Activated T-cell treated with anti-CD3 and anti-CD28 coated beads, Interleukin-2, amount 50 U/mL, for 24 hours (primary cell): ENCODE data around the gene KRT80.

ENCODE experiments used
- DNase-seq: peaks from one replicate; pipeline ENCODE4 v3.0.0-alpha.2; 2020
- H3K27ac Mint-ChIP-seq: 2 replicates; pipeline ENCODE4 v1.8.0; 2020; ENCODE audit warnings: mild to moderate bottlenecking, mixed read lengths
- H3K27me3 Mint-ChIP-seq: 2 replicates; pipeline ENCODE4 v1.8.0; 2020; ENCODE audit warnings: mixed read lengths
- H3K36me3 Mint-ChIP-seq: 2 replicates; pipeline ENCODE4 v1.8.0; 2020; ENCODE audit warnings: low read depth, mixed read lengths
- H3K4me1 Mint-ChIP-seq: 2 replicates; pipeline ENCODE4 v1.8.0; 2020; ENCODE audit warnings: low read depth, mixed read lengths
- H3K4me3 Mint-ChIP-seq: 2 replicates; pipeline ENCODE4 v1.8.0; 2020; ENCODE audit warnings: mild to moderate bottlenecking, moderate library complexity, mixed read lengths
- H3K9me3 Mint-ChIP-seq: 2 replicates; pipeline ENCODE4 v1.8.0; 2020; ENCODE audit warnings: mixed read lengths

KRT80 gene

GRCh38 chr12:52122904-52123303 is 68.9 kb downstream of the KRT80 start:
- H3K27ac Mint-ChIP-seq = no peak overlapping the region
- H3K27me3 Mint-ChIP-seq = peaks cover 57% of the 10 kb centered on the region
- no peaks in the 10 kb centered on the region for H3K36me3 Mint-ChIP-seq

GRCh38 chr12:52122540-52122871 is 69.3 kb downstream of the KRT80 start:
- DNase-seq = no peak
- peaks cover 24% of the 10 kb centered on the region for H3K4me1 Mint-ChIP-seq
- no peaks in the 10 kb centered on the region for H3K9me3 Mint-ChIP-seq
- no peak overlapping the region for H3K4me3 Mint-ChIP-seq
- no peak overlapping the region for H3K27ac Mint-ChIP-seq
- H3K27me3 Mint-ChIP-seq = peaks cover 54% of the 10 kb centered on the region
- no peaks in the 10 kb centered on the region for H3K36me3 Mint-ChIP-seq

More at GRCh38 chr12:52122904-52123303, 68.9 kb downstream of the KRT80 start:
- Mint-ChIP-seq H3K4me1 (peaks cover 21% of the 10 kb centered on the region), H3K4me3 (no peak overlapping the region), H3K9me3 (no peaks in the 10 kb centered on the region)
- no peak for DNase-seq

- no peak overlapping the region for H3K27ac Mint-ChIP-seq
- H3K4me3 Mint-ChIP-seq = no peak overlapping the region
- no peaks in the 10 kb centered on the region for H3K9me3 Mint-ChIP-seq
- DNase-seq = peak; percentile 73
- H3K27me3 Mint-ChIP-seq = peaks cover 54% of the 10 kb centered on the region
- peaks cover 25% of the 10 kb centered on the region for H3K4me1 Mint-ChIP-seq
- no peaks in the 10 kb centered on the region for H3K36me3 Mint-ChIP-seq
Observed at GRCh38 chr12:52121824-52122539, 69.8 kb downstream of the KRT80 start.

GRCh38 chr12:52120951-52121823 is 70.6 kb downstream of the KRT80 start:
- H3K27ac Mint-ChIP-seq = no peak overlapping the region

GRCh38 chr12:52119398-52120254 is 72.2 kb downstream of the KRT80 start:
- Mint-ChIP-seq H3K9me3 (no peaks in the 10 kb centered on the region), H3K4me3 (no peak overlapping the region), H3K27me3 (peaks cover 38% of the 10 kb centered on the region), H3K27ac (no peak overlapping the region), H3K4me1 (peaks cover 37% of the 10 kb centered on the region), H3K36me3 (no peaks in the 10 kb centered on the region)
- DNase-seq = peak; percentile 63

More at GRCh38 chr12:52120951-52121823, 70.6 kb downstream of the KRT80 start:
- Mint-ChIP-seq H3K4me3 (no peak overlapping the region), H3K4me1 (peaks cover 33% of the 10 kb centered on the region), H3K36me3 (no peaks in the 10 kb centered on the region), H3K9me3 (no peaks in the 10 kb centered on the region), H3K27me3 (peaks cover 48% of the 10 kb centered on the region)
- DNase-seq = no peak
